Measurements from ENCODE around the gene OR6C6.
"Not testable (repeated sequence)": the region's sequence is repeated elsewhere in the genome, so short reads cannot be mapped to it uniquely, and the experiment has no call there.

The OR6C6 gene

GRCh38 chr12:55296469-55296868, at the start of gene OR6C6:
Gene OR6C6, minus strand, starts transcription at chr12:55296569. Its CDS starts 1,337 bp downstream, at chr12:55295232.
- DNase-seq = no peak
- in situ Hi-C loops (cut with MboI; ENCODE audit: low pct_unique_long_range_greater_than_20kb, low sequenced_read_pairs) = no loop called here

DNA sequence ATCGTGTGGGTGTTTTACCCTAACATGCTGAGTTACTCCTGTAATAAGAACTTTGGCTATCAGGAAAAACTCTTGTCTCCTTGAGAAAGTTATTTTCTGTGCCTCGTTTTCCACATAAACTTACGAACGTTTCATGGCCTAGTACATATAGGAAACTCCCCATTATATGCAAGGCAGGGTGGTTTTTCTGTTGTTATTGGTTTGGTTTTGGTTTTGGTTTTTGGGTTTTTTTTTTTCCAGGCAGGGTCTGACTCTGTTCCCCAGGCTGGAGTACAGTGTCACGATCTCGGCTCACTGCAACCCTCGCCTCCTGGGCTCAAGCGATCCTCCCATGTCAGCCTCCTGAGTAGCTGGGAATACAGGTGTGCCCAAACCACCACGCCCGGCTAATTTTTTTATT, 39.6 kb upstream of the OR6C6 start:
- DNase-seq = no peak
- in situ Hi-C loops (cut with MboI; ENCODE audit: low pct_unique_long_range_greater_than_20kb, low sequenced_read_pairs) = no loop called here

DNA sequence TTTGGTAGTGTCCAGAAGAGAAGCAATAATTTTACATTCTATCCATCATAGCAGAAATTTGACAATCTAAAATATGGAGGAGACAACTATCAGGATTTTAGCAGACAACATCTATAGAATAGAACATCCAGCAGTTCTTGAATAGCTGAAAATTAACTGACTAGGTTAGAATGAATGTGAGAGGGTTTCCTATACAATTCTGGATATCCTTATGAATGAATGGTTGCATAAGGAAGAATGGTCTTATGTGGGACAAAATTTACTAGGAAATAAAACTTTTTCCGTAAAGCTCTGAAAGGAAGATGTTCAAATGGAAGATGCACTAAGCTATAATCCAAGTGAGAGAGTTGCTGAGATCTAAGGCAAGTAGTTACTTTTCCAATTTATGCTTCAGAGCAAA, 34.1 kb upstream of the OR6C6 start, which contains the start of gene OR6C3:
OR6C3 (plus strand) TSS at position 301 of the 400 bp plus-strand sequence. CDS start 955 bp downstream, outside the sequence.
- DNase-seq = no peak
- in situ Hi-C loops (cut with MboI; ENCODE audit: low pct_unique_long_range_greater_than_20kb, low sequenced_read_pairs) = no loop called here

- DNase-seq; in situ Hi-C loops (cut with MboI; ENCODE audit: low pct_unique_long_range_greater_than_20kb, low sequenced_read_pairs): not testable (repeated sequence)
These were observed 29.4 kb upstream of the OR6C6 start for GRCh38 chr12:55325801-55326200.

DNA sequence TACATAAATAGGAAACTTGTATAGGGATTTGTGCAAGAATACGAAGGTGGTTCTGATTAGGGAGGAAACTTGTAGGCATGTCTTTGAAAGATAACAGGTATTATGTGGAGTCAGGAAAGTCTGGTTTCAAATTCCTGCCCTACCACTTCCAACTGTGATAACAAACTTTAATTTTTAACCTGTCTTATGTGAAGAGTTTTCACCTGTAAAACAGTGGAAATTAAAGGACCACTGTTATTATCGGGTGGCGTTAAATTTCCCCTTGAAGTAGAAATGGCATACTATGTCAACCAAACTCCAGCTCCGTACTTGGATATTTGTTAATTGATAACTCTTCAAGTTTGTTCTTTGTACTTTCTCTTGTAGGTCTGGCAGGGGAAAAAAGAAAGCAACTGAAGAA, 23.8 kb upstream of the OR6C6 start:
- in situ Hi-C loops (cut with MboI; ENCODE audit: low pct_unique_long_range_greater_than_20kb, low sequenced_read_pairs) = no loop called here
- no peak for DNase-seq

GRCh38 chr12:55314043-55314442, 17.7 kb upstream of the OR6C6 start, which contains the start of gene OR6C1:
Gene OR6C1, plus strand, starts transcription at chr12:55314343. Its CDS starts 6,257 bp downstream, at chr12:55320600.
- in situ Hi-C loops (cut with MboI; ENCODE audit: low pct_unique_long_range_greater_than_20kb, low sequenced_read_pairs) = no loop called here

GRCh38 chr12:55289999-55290398, 6.4 kb downstream of the OR6C6 start:
- DNase-seq = no peak
- in situ Hi-C loops (cut with MboI; ENCODE audit: low pct_unique_long_range_greater_than_20kb, low sequenced_read_pairs) = no loop called here

More at GRCh38 chr12:55314043-55314442, 17.7 kb upstream of the OR6C6 start, which contains the start of gene OR6C1:
- no peak for DNase-seq

- in situ Hi-C loops (cut with MboI; ENCODE audit: low pct_unique_long_range_greater_than_20kb, low sequenced_read_pairs) = no loop called here
- DNase-seq = no peak
These were observed 15.4 kb downstream of the OR6C6 start for GRCh38 chr12:55280991-55281390.

DNA sequence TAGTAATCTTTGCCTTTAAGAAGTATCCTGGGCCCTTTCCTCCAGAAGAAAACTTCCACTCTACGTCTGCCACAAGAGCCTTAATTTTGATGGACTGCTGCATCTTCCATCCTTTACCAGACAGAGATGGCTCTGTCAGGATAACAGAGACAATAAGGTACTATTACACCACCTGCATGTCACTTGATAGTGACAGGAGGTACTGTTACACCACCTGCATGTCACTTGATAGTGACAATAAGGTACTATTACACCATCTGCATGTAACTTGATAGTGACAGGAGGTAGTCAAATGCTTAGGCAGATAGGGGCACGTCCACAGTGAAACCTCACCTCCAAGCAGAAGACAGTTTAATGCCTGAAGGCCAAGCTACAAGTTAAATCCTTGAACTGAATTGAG, 38.1 kb downstream of the OR6C6 start:
- DNase-seq = no peak
- in situ Hi-C loops (cut with MboI; ENCODE audit: low pct_unique_long_range_greater_than_20kb, low sequenced_read_pairs) = no loop called here

- in situ Hi-C loops (cut with MboI; ENCODE audit: low pct_unique_long_range_greater_than_20kb, low sequenced_read_pairs) = no loop called here
- DNase-seq = no peak
These were observed 39.5 kb downstream of the OR6C6 start for GRCh38 chr12:55256831-55257230.

- in situ Hi-C loops (cut with MboI; ENCODE audit: low pct_unique_long_range_greater_than_20kb, low sequenced_read_pairs) = no loop called here
- DNase-seq = no peak
These were observed 43.1 kb downstream of the OR6C6 start for GRCh38 chr12:55253281-55253680.

DNA sequence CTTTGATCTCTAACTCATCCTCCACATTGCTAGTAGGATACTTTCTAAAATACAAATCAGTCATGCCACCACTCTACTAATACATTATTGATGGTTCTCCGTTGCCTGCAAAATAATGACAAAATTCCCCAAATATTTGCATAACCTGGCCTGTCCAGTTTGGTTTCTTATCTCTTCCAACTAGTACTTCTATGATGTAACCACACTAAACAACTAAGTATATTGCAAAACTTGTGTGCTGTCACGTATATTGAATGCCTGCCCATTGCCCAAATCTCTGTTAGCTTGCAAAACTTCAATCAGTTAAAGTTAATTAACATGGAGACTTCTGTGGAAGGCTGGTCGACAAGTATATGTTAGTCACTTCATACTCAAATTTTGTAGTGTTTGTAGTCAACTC, 45.4 kb downstream of the OR6C6 start:
- in situ Hi-C loops (cut with MboI; ENCODE audit: low pct_unique_long_range_greater_than_20kb, low sequenced_read_pairs) = no loop called here
- no peak for DNase-seq

- in situ Hi-C loops (cut with MboI; ENCODE audit: low pct_unique_long_range_greater_than_20kb, low sequenced_read_pairs) = no loop called here
- DNase-seq = no peak
These were observed 50.2 kb downstream of the OR6C6 start for GRCh38 chr12:55246159-55246558.

GRCh38 chr12:55244309-55244708, 52.1 kb downstream of the OR6C6 start, which contains the start of gene OR6C74:
Gene OR6C74, plus strand, starts transcription at chr12:55244609. Its CDS starts 2,679 bp downstream, at chr12:55247288.
- in situ Hi-C loops (cut with MboI; ENCODE audit: low pct_unique_long_range_greater_than_20kb, low sequenced_read_pairs) = no loop called here
- no peak for DNase-seq

Data from KBM-7 (cell line).